GM19455 (cell line): ENCODE measurements around the gene PRKN.

ENCODE experiments used
- ATAC-seq: cut with Tn5 transposase; IDR thresholded peaks from one replicate; pipeline ENCODE4 v1.9.1; 2021; ENCODE audit not compliant: unreplicated experiment

The PRKN gene

DNA sequence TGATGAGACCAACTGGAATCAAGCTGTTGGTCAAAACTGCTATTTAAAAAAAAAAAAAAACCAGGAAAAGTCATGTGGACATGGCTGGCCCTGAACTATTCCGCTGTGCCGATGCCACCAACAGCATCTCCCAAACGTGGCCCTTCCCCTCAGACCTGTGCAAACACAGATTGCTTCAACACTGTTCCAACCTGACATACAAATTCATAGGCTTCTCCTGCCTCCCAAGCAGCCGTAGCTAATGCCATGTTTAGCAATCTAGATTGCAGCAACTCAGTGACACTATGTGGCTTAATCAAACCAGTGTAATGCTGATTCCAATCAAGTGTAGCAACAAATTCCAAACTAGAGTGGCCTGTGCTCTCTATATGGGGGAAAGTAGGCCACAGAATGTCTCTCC lies 16.2 kb downstream of the PRKN start:
- no peak for ATAC-seq

DNA sequence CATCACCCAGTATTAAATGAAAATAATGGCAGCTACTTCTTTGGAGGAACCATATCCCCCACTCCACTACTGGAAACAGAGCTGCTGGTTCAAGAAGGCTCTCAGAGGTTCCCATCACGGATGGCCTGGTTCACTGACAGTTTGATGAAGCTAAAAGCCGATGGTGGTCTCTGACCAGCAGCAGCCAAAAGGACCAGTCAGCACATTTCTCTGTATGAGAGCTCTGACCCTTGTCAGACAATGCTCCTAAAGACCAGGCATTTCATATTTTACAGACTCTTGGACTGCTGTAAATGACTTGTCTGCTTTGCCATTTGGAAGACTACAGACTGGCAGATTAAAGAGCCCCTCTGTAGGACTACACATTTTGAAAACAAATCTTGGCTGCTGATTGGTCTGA lies 16.6 kb downstream of the PRKN start:
- no peak for ATAC-seq

DNA sequence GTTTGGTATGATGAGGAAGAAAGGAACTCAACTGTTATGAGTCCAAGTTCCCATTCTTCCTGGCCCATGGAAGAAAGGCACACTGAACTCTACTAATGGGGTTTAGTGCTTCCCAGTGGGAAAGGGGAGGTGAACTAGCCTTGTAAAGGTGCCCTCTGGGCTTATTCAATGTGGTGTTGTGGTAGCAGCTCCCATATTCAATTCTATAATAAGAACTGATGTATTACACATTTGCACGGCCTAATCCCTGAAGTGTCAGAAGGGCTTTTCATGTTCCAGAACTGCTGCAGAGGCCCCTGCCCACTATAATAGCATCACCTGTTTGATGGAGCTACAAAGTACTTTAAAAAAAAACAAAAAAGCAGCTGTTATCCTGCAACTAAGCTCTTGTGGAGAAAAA lies 17.1 kb downstream of the PRKN start:
- no peak for ATAC-seq

DNA sequence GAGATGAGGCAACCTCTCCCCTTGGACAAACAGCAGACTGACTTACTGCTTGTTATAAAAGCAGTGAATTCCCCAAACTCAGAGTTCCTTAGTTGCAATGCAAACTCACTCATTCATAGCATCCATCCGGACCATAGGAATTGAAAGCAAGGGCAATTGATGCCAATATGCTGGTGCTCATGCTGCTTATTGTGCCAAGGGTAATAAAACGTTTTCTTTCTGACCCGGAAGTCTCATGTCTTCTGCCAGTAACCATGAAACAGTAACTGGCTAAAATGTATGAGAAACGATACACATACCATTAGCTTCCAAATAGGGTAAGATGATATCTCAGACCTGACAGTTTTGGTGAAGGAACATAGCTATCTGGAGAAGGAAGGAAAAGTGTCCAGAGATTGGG lies 18.1 kb downstream of the PRKN start:
- no peak for ATAC-seq

DNA sequence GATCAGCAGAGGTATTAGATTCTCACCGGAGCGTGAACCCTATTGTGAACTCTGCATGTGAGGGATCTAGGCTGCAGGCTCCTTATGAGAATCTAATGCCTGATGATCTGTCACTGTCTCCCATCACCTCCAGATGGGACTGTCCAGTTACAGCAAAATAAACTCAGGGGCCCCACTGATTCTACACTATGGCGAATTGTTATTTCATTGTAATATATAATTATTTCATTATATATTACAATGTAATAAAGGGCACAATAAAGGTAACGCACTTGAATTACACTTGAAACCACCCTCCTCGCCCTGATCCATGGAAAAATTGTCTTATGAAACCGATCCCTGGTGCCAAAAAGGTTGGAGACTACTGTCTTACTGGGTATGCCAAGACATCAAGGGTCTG lies 18.6 kb downstream of the PRKN start:
- ATAC-seq: no peak

DNA sequence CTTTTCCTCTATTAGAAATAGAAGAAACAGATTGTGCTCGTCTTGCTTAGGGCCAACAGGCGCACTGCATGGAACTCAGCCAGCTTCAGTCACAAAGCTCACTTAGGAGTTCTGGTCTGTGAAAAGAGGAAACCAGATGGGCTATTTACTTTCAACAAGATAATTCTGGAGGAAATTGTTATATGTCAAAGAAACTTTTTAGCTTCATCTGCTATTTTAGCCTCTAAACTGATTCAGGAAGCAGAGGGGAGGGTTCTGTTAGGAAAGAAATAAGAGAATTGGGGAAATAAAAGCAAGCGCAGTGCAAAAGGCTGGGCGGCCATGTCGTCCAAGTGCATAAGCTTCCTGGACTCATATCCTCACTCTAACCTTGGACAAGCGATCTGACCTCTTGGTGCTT lies 21.3 kb downstream of the PRKN start:
- no peak for ATAC-seq

DNA sequence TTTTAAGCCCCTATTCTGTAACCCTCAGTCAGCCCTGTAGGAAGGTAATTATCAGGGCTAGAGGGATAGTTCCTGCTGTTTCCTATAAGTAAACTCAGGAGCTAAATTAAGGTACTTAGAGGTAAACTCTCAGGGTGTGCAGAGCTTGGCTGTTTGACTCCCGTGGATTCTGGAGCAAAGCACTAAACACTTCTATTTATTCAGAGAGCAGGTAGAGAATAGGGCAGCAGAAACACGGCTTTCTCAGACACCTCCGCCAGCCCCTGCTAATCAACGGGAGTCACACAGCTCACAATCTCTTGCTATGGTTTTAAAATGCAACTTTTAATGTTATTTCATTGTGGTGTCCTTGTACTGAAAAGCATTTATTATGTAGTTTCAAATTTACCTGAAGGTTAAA lies 21.8 kb downstream of the PRKN start:
- ATAC-seq: no peak

DNA sequence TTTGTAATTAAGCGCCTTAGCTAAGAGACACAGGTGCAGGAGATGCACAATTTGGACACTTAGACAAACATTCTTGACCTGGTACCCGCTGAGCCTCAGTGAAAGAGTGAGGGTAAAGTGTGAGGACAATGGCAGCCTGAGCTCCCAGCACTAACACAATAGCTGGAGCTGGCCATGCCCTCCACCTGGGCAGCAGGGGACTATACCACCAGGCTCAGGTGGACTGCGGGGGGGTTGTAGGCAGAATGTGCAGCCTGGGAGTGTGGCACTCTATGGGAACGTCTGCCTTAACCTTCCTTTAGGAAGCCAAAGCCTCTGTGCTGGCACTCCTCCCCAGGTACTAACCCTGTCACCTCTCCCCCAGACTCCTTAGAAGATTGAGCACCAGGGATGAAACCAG lies 23.6 kb downstream of the PRKN start:
- ATAC-seq: no peak

DNA sequence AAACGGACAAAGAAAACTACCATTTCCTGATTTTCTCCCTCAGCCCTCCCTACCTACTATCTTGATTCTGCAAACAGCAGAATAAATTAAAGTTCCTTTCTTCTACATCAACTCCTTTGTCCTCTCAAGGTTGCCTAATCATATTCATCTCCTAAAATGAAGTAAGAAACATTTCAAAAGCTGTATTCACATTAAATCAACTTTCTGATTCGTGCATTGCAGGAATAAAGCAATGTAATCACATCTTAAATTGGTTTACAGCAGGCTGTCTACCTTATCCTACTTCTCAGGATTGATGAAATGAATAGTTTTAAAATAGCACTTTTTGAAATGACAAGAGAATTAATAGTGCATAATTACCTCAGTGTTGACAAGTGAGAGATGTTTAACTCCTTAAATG lies 25.1 kb downstream of the PRKN start:
- no peak for ATAC-seq

DNA sequence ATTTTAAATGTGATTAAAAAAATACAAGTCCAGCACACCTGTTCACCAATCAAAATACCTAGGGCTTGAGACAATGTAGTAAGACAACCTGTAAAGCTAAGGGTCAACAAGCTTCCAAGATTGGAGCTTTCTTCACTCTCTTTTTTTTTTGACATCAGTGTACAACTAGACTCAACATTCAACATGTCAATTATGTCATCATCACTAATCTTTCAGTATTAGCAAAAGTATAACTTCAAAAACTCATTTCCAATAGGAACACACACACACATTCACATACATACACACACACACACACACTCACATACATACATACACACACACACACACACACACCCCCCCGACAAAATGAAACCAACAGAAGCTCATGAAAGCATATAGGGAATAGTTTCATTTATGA lies 26.0 kb downstream of the PRKN start:
- no peak for ATAC-seq

DNA sequence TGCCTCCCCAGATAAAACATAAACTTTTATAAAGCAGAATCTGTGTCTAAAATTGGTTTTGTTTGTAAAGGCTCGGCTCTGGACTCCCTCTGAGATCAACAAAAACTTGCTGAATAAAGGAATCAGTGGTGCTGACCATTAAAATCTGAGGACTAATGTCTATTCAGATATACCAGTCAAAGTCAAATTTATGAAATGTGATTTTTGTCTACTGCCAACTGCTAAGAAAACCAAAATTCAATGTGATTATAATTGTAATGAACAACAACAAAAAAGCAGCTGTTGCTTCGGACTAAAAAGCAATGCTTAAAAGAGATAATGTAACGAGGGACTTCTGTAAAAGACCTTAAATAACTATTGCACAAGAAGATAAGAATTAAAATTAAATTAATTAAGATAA lies 26.6 kb downstream of the PRKN start:
- no peak for ATAC-seq

DNA sequence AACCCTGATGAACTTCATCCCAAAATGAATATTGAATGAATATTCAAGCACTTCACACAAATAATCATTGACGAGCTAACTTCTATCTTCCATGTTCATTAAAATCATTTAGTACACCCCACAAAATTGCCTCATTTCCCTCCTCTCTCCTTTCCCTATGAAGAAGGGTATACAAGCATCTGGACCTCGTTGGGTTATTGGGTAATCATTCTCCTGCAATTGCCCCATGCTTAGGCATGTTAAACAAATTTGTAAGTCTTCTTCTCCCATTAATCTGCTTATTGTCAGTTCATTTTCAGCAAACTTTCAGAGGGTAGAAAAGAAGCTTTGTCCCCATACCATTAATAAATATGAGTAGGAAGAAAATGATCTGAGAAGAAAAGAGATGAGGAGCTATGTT lies 27.6 kb downstream of the PRKN start:
- ATAC-seq: no peak

DNA sequence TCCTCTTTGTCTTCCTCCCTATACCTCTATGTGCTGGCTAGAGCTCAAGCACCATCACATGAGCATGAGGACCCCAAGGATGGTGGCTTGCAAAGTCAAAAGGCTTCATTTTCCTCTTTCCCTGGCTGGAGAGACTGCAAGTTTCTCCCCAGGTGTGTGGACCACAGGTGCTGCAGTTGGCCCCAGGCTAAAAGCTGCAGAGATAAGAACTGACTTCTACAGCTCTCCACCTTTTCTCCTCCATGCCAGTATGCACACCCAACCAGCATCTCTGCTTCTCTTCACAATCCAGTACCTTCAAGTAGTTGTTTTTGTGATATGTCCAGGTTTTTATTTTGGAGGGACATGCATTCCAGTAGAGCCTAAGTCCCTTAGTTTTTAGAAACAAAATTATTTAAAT lies 29.1 kb downstream of the PRKN start:
- no peak for ATAC-seq

DNA sequence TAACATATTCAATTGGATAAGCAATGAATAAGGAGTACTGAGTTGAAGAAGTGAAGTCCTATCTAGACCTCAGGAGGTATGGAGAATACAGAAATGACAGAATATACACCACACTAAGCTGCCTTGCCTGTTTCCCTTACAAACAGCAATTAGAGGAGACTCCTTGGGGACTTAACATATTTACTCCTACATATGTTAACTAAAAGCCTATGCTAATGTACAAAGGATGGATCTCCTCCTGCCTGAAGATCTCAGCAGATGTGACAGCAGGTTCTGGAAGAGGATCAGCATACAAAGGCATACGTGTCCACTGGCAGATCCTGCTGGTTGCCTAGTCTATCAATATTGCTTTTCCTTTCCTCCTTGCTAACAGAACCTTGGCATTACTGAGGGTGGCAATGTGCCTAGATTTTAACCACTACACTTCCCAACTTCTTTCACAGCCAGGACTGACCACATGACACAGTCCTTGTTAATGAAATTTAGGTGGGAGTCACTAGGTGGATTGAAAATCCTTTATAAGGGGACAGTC lies 29.6 kb downstream of the PRKN start:
- no peak for ATAC-seq

DNA sequence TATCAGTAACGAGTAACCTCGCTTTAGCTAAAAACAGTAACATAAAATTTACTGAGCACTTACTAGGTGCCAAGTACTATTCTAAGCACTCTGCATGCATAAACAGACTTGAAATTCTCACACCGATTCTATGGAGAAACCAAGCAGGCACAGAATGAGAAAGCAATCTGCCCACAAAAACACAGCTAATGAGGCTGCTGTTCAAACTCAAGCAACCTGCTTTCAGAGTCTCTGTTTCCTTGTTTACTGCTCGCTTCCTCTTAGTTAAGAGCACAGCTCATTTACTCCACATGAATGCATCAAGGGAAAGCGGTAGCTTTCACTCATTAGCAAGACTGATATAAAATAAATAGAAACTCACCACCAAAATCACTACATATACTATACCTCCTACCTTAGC lies 37.4 kb downstream of the PRKN start:
- no peak for ATAC-seq

DNA sequence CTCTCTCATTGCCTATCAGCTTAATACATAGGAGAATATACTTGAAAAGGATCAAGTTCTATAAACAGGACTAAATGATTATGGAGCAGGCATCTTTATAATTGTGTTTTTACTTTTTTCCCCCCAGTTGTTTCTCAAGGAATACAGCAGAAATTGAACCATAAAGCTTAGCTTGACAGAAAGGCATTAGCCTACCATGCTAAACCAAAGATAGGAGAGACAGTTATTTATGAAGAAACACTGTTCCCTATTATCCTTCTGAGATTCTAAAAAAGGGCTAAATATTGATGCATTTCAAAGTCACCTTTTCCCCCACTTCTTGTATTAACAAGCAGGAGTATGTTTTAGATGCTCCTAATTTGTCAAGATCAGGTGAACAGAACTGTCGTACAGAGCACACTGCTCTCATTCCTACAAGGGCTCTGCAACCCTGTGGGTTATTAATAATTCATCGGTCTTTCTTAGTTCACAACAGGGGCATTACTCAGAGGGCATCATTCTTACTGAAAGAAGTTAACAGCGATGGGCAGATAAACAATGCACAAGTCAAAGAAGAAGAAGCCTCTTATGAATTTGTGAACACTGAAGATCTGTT lies 38.7 kb downstream of the PRKN start:
- no peak for ATAC-seq

DNA sequence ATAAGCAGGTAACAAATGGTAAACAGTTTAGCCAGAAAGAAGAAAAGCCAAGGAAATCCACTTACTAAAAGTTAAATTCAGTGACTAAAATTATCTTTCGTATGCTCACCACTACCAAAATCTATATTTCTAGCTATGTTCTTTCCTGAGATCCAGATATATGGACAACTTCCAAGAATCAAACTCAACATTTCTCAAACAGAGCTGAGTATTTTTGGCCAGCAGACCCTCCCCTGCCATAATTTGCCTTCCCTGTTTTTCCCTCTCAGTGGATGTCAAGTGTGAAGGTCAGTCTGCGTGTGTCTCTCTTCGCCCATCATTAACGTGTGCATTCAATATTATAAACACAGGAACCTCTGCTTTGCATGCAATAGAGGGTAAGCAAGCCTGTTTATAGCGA lies 42.0 kb downstream of the PRKN start:
- no peak for ATAC-seq

DNA sequence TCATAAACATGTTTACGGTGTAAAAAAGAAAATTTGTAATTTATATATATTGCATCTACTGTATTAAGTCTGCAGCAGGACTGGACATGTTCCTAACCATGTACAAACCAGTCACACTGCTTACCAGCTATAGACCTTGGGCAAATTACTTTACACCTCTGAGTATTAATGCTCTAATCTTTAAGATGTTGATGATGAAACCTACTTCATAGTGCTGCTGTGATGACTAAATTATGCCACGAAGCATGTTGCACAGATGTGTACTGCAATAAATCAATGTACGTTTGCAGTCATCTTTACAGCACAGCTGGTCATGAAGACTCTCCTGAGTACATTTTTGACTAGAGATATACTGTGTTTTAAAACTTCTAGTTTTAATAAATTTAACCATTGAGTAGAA lies 42.6 kb downstream of the PRKN start:
- ATAC-seq: no peak

DNA sequence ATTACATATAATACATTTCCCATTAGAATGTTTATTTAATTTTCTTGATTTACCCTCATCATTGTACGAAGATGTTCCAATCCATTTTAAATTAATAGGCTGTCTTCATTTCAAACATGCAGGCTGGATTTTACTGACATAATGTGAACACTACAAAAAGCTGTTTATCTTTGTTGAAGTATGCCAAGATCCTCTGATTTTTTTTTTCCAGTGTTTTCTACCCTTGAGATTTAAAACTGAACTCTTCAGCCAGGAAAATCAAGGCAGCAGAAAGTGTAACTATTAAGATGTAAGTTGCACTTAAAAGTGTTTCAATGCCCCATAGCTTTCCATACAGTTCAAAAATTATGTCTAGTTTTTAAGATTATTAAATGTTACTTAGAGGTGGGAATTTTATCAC lies 43.5 kb downstream of the PRKN start:
- ATAC-seq: no peak

DNA sequence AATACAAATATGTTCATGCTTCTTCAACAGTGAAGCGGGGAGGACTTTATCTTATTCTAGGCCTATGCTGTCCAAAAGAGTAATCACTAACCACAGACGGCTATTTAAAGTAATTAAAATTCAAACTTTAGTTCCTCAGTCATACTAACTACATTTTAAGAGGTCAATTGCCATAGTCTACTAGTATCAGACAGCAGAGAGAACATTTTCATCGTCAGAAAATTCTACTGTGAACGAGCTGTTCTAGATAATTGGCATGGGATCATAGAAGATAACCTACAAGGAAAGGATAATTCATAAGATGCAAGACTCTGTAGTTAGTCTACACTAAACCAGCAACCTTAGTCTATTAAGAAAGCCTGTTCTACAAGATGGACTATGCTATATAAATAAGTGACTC lies 44.4 kb downstream of the PRKN start:
- no peak for ATAC-seq

DNA sequence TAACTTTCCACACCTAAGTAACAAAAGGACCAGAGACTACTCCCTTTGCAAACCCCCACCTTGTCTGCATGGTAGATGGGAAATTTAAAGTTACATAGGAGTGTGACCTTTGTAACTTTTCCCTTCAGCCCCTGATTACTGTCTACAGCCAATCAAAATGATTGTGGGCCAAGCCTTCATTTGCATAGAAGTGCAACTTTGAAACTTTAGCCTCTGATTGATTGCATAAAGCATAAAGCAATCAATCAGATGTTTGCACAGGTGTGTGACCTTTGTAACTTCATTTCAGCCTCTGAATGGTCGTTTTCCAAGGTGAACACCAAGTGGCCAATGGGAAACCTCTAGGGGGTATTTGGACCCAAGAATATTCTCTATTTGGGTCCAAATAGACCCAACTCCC lies 46.1 kb downstream of the PRKN start:
- ATAC-seq: no peak

DNA sequence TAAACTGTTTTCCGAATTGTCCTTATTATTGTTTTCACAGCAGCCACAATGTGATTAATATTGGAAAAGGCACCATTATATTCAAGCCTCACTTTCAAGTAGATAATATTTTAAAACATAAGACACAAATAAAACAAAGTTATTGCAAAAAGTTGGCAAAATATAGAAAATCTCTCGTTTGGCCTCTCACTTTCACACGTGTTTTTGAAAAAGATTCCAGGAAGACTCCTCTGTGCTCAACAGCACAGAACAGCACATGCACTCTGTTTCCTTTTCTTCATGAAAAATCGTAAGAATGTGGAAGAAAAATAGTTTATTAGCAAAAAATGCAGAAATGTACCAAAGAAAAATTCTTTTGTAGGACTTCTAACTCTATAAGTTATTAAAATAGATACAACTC lies 46.7 kb downstream of the PRKN start:
- ATAC-seq: no peak

DNA sequence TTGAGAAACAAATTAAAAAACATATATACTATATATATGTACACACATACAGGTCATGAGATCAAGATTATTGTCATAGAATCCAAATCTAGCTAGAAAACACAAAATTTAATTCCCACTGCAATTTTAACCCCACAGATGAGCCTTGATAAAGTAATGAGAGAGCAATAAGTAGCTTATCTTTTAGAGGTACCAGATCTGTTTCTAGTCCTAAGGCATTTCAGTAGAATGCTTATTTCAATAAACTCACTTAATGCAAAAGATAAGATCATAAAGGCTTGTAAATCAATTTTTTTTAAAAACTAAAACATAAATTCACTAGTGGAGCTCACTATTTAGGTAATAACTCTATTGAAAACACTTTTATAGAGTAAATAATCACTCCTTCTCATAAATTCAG lies 47.2 kb downstream of the PRKN start:
- ATAC-seq: no peak

DNA sequence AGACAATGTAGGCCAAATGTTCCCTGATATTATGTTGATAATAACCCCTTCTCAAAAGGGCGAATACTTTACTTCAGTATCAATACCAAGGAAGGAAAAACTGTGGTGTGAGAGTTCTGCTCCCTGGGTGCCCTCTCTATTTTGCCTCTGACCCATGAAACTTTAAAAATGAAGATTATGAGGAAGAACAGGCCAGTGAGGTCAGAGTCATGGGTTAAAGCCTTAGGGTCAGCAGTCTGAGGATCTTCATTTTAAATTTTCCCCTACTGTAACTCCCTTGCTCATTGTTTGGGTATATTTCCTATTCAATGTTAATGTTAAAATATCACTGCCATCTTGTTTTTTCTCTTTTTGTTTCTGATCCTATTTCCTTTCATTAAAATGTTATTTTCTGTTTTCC lies 47.9 kb downstream of the PRKN start:
- no peak for ATAC-seq
